Kasumi-1 (cell line): Measurements from ENCODE around the gene STON2.

Source experiments
- DNase-seq, 2 experiments: peaks; one replicate each; lab custom pipeline; 2025; lab: John Stamatoyannopoulos, UW

The STON2 gene

DNA sequence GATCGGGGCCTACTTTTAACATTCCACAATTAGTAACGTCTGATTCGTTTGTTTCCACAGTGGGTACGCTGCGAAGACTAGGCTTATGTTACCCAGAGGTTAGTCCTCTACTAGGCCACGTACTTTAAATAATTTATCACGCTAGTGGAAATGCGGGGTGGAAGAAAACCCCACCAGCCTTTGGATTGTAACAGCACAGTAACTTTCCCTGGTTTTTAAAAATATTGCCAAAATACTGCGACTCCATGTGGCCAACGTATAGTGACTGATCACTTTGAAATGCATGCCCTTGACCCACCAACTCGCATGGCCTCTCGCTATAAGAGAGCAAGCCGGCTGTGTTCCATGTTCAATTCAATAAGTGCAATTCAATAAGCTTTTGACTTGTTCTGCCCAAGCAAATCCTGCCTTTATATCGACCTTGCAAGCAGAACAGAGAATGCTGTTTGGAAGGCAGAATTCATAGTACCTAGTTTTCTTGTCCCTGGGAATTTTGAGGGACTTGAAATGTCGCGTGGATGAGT is 178.5 kb downstream of the STON2 start:
- DNase-seq = no peak

DNA sequence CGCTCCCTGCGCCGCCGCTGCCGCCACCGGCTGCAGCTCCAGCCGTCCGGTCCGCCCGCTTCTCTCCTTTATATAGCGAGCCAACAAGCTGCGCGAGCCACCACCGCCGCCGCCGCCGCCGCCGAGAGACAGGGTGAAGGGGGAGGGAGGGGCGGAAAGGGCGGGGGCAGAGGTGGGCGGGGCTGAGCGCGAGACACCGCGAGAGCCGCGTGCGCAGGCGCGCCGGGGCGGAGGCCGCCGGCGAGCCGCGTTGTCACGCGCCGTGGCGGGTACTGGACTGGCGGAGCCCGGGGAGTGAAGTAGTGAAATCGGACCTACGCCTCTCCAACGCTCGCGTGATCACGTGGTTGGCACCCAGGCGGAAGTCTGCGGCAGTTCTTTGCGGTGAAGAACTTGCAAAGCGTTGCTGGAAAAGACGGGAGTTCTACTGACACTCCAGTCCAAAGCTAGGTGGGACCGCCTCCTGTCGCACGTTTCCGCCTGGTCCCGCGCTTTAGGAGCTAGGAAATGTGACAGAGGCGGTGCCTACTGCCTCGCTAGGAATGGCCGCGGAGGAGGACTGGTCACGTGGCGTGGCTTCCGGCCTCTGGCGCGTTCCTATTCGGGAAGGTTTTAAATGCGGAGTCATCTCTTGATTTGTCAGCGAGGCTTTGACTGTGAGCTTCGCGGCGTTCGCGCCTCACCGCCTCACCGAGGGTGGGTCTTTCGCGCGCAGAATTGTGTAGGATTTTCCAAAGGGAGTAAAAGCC is 179.1 kb downstream of the STON2 start, which contains the start of gene GTF2A1:
Gene GTF2A1 (minus strand): TSS at position 130 of the 749 bp plus-strand sequence. CDS start 441 bp downstream, outside the sequence.
- peak; percentile 95 to 99 for DNase-seq

DNA sequence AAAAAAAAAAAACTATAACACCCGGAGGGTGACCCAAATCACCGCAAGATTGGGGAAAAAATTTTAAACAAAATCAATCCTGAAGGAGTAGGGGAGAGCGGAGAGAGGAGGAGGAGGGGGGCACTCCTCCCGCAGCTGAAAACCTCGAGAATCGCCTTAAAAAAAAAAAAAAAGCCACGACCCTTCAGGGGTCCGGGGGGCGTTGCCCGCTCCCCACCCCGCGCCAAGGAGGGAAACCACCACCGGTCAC is 179.6 kb downstream of the STON2 start:
- no peak for DNase-seq

DNA sequence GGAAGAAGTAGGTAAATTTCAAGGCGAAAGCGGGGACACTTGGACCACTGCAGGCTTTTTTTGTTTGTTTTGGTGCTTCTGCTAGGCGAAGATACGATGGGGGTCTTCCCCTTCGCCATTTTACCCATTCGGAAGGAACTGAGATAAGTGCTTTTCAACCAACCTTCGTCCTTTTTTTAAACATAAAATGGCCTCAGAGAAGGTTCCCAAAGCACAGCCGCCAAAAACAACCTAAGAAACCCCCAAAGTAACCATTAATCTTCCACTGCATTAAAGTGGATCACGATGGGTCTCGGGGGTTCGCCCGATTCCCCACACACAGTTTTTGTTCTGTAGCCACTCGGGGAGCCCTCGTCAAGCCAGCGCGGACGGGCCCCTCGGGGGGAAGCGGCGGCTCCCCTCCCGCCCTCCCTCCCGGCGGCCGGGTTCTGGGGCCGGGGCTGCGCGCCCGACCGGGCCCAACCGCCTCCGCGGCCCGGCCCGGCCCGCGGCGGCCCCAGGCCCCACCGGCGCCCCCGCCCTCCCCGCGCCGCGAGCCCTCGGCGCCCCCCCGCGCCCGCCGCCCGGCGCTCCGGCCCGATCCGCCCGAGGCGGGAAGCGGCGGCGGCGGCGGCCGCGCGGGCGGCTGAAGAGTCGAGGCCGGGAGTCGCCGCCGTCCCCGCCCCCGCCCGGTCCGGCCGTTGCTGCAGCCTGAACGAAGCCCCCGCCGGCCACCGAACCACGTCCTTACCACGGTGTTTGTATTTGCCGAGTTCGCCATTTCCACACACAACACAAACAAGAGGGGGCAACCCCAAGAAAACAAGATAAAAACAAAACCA is 180.2 kb downstream of the STON2 start:
- peak in 1 of 2 experiments; percentile 64 for DNase-seq

DNA sequence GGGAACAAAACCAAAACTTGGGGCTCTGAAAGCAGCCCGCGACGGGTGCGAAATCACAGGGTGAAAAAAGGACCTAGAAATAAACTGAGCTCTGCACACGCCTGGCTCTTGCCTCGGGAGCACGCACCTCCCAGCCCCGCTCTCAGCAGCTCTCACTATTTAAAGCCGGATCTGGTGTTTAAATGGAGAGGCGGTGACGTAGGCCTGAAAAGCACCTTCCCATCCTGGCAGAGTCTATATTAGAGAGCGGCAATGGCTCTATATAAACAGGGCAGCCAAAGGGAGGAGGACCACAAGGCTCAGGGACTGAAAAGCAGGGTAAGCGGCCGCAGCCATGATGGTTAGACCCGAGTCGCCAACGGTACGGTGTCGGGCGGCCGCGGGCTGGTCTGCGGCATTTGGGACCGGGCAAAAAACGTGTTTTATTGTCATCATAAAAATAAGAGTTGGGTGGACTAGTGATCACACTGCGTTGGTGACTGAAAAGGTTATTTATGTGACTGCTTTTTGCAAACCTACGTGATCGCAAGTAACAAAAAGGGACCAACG is 180.8 kb downstream of the STON2 start:
- peak; percentile 97 to 98 for DNase-seq

DNA sequence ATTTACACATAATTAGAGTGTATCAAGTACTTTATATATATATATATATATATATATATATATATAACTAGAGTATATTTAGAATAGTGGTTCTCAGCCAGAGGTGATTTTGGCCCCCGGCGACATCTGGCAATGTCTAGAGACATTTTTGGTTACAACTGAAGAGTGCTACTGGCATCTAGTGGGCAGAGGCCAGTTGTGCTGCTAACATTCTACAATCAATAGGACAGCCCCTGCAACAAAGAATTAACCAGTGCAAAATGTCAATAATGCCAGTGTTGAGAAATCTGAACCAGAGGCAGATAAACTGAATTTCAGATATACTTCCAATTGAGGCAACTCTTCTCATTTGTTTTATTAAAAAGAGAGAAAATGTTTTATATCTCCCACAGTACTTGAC is 188.3 kb downstream of the STON2 start:
- peak; percentile 72 to 81 for DNase-seq
